C4-2B (cell line): ENCODE results near the gene TAOK1.

Experiments used
- ZFX ChIP-seq: fragments of 450-650 bp; IDR thresholded peaks from 2 replicates; pipeline ENCODE4 v1.6.1; 2017
- TF ChIP-seq, protein P1 (sequence below): fragments of 450-650 bp; conservative IDR thresholded peaks from 2 replicates; pipeline ENCODE4 v1.5.1; 2017; ENCODE audit warnings: mild to moderate bottlenecking

DNA sequence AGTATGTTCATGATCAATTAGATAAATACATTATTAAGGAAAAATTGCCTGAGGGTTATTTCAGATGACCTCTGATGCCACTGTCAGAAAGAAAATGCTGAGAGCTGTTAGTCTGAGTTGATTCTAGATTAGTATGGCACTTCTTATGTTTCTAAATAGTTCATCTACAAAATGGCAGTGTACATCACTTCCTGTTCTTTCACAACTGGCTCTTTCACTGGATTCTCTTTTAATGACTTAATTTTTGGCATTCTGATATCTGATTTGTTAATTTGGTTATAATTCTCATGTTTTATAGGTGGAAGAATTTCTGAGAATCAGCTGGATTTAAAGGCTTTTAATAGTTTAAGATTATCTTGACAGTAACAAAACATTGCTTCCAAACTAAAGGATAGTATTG, 3.3 kb downstream of the TAOK1 start:
- TF ChIP-seq, protein P1, sequence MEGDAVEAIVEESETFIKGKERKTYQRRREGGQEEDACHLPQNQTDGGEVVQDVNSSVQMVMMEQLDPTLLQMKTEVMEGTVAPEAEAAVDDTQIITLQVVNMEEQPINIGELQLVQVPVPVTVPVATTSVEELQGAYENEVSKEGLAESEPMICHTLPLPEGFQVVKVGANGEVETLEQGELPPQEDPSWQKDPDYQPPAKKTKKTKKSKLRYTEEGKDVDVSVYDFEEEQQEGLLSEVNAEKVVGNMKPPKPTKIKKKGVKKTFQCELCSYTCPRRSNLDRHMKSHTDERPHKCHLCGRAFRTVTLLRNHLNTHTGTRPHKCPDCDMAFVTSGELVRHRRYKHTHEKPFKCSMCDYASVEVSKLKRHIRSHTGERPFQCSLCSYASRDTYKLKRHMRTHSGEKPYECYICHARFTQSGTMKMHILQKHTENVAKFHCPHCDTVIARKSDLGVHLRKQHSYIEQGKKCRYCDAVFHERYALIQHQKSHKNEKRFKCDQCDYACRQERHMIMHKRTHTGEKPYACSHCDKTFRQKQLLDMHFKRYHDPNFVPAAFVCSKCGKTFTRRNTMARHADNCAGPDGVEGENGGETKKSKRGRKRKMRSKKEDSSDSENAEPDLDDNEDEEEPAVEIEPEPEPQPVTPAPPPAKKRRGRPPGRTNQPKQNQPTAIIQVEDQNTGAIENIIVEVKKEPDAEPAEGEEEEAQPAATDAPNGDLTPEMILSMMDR: no peak
- no peak for TF ChIP-seq ZFX
